ENCODE results near the gene GFRA1.

GFRA1 gene

GRCh38 chr10:116100984-116101383 is 172.0 kb downstream of the GFRA1 start:
- DNase-seq (ENCODE audit: low read depth): no peak

- no peak for DNase-seq (ENCODE audit: low read depth)
These were observed 174.0 kb downstream of the GFRA1 start for GRCh38 chr10:116099023-116099420.

- no peak for DNase-seq (ENCODE audit: low read depth)
These were observed 174.5 kb downstream of the GFRA1 start for GRCh38 chr10:116098411-116099022.

- no peak for DNase-seq (ENCODE audit: low read depth)
These were observed 175.7 kb downstream of the GFRA1 start for GRCh38 chr10:116097239-116097784.

GRCh38 chr10:116096526-116096925 is 176.5 kb downstream of the GFRA1 start:
- no peak for DNase-seq (ENCODE audit: low read depth)

GRCh38 chr10:116094356-116094755 is 178.7 kb downstream of the GFRA1 start:
- DNase-seq (ENCODE audit: low read depth): no peak

- no peak for DNase-seq (ENCODE audit: low read depth)
These were observed 180.0 kb downstream of the GFRA1 start for GRCh38 chr10:116093031-116093430.

- no peak for DNase-seq (ENCODE audit: low read depth)
These were observed 184.0 kb downstream of the GFRA1 start for GRCh38 chr10:116088985-116089384.

GRCh38 chr10:116085323-116085722 is 187.7 kb downstream of the GFRA1 start:
- no peak for DNase-seq (ENCODE audit: low read depth)

GRCh38 chr10:116084161-116084560 is 188.8 kb downstream of the GFRA1 start:
- DNase-seq (ENCODE audit: low read depth): no peak

- no peak for DNase-seq (ENCODE audit: low read depth)
These were observed 189.7 kb downstream of the GFRA1 start for GRCh38 chr10:116083226-116083762.

- DNase-seq (ENCODE audit: low read depth): no peak
These were observed 190.2 kb downstream of the GFRA1 start for GRCh38 chr10:116082762-116083161.

GRCh38 chr10:116082206-116082605 is 190.8 kb downstream of the GFRA1 start:
- no peak for DNase-seq (ENCODE audit: low read depth)

GRCh38 chr10:116080553-116080952 is 192.5 kb downstream of the GFRA1 start:
- no peak for DNase-seq (ENCODE audit: low read depth)

- DNase-seq (ENCODE audit: low read depth): no peak
These were observed 193.7 kb downstream of the GFRA1 start for GRCh38 chr10:116079355-116079754.

GRCh38 chr10:116076621-116077020 is 196.4 kb downstream of the GFRA1 start:
- no peak for DNase-seq (ENCODE audit: low read depth)

- no peak for DNase-seq (ENCODE audit: low read depth)
These were observed 199.5 kb downstream of the GFRA1 start for GRCh38 chr10:116073510-116073909.

GRCh38 chr10:116073001-116073400 is 200.0 kb downstream of the GFRA1 start:
- no peak for DNase-seq (ENCODE audit: low read depth)

GRCh38 chr10:116071453-116072148 is 201.4 kb downstream of the GFRA1 start:
- DNase-seq (ENCODE audit: low read depth): no peak

GRCh38 chr10:116070743-116071320 is 202.2 kb downstream of the GFRA1 start:
- DNase-seq (ENCODE audit: low read depth): no peak

- DNase-seq (ENCODE audit: low read depth): no peak
These were observed 203.2 kb downstream of the GFRA1 start for GRCh38 chr10:116069856-116070255.

- no peak for DNase-seq (ENCODE audit: low read depth)
These were observed 205.2 kb downstream of the GFRA1 start for GRCh38 chr10:116067825-116068224.

GRCh38 chr10:116063107-116063506 is 209.9 kb downstream of the GFRA1 start:
- DNase-seq (ENCODE audit: low read depth): no peak
